CMK (cell line): Measurements from ENCODE around the gene APOF.
A peak's percentile ranks its signal among the peaks of the same experiment; 100 is the strongest.
"Not testable (repeated sequence)": the region's sequence is repeated elsewhere in the genome, so short reads cannot be mapped to it uniquely, and the experiment has no call there.

Experiments
- DNase-seq: peaks from one replicate; pipeline ENCODE4 v3.0.0-alpha.2; 2010; ENCODE audit warnings: low read depth

APOF gene

DNA sequence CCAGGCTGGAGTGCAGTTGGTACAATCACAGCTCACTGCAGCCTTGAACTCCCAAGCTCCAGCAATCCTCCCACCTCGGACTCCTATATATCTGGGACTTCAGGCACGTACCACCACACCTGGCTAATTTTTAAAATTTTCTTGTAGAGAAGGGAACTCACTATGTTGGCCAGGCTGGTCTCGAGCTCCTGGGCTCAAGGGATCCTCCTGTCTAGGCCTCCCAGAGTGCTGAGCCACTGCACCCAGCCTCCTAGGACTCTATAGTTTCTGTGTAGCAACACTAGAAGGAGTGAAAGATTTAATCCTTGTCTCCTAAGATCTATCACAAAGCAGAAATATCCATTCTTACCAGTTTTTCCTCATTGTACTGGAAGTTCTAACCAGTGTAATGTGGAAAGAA lies 4.3 kb upstream of the APOF start:
- no peak for DNase-seq

GRCh38 chr12:56361487-56362129 lies 1.0 kb downstream of the APOF start:
- DNase-seq: no peak

DNA sequence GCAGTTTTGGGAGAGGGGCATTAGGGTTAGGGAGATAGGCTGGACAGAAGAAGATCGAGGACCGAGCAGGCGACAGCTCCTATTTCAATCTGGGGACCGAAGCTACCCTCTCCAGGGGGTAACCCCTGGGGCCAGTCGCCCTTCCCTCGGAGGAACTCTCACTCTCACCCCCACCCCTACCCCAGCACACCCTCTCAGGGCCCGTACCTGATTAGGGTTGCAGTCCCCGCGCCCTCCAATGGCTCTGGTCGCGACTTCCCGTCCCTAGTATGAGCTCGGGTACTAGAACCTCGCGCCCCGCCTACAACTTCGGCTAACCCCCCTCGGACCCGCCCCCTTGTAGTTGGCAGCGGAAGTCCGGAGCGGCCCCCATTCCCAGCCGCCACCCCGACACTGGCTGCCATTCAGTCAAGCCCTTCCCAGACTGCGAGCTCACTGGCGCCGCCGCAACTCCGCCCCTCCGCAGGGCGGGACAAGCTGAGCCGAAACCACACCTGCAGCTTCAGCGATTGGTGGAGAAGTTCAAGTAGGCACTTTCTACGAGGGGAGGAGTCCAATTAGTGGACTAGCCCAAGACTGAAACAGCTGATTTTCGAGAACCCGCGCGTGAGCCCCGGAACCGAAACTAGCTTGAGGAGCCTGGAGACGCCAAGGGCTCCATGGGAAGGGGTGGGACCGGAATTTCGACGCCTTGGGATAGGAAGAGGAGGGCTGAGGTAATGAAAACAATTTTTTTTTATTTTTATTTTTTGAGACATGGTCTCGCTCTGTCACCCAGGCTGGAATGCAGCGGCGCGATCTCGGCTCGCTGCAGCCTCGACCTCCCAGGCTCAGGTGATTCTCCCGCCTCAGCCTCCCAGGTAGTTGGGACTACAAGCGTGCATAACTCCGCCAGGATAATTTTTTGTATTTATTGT lies 2.5 kb downstream of the APOF start, which contains the start of gene STAT2:
TSS of gene STAT2 (minus strand) at position 257 of the 917 bp plus-strand sequence. CDS start 3,536 bp downstream, outside the sequence.
- DNase-seq: peak; percentile 98

GRCh38 chr12:56358836-56359532 lies 3.7 kb downstream of the APOF start:
- no peak for DNase-seq

DNA sequence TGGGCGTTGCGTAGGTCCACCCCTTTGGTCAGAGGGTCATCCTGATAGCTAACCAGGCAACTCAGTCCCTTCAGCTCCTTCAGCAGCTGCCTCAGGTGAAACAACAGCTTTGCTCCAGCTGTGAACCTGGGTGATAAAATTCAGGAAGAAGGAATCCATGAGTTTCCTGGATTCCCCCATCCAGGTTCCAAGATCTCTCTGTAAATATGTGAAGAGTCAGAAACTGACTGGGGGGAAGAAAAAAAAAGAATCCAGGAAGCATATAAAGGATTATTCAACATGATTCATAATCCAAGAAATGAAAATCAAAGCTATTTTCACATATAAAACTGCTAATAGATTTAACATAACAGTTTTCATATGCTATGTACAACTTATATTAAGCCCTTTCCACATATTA lies 11.3 kb downstream of the APOF start:
- no peak for DNase-seq

GRCh38 chr12:56350662-56351061 lies 12.0 kb downstream of the APOF start:
- DNase-seq: no peak

DNA sequence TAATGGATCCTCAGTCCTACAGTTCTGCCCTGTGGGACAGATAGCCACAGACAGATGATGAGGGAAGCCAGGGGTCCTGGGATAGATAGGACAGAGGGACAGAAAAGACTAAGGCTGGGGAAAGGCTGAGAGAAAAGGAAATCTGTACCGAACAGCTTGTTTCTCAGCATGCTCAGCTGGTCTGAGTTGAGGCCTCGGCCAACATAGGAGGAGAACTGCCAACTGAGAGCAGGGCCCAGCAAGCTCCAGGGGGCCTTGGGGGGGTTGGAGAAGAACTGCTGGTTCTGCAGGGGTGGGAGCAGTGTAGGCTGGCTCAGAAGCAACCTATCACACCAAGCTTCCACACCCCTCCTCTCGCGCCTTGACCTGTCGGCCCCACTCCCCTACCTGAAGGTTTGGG lies 13.9 kb downstream of the APOF start:
- DNase-seq: no peak

GRCh38 chr12:56347255-56347654 lies 15.4 kb downstream of the APOF start:
- not testable (repeated sequence) for DNase-seq

GRCh38 chr12:56346675-56347074 lies 16.0 kb downstream of the APOF start:
- DNase-seq: no peak

- DNase-seq: not testable (repeated sequence)
These were observed 20.4 kb downstream of the APOF start for GRCh38 chr12:56342290-56342689.

DNA sequence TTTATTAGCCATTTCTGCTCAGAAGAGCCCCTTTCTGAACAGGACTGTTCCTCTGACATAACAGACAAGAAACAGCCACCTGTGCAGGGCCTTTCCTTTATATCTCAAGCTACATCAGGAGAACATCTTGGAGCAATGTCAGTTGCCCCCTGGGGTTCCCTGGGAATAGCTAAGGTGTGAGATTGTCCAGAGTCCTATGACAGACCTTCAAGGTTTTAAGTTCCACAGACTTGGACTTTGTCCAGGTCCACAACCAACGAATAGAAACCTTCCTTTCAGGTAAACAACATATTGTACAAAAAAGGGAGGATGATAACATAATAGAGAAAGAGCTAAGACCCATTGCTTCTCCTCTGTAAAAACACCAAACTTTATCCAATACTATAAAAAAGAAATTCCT lies 21.0 kb downstream of the APOF start:
- no peak for DNase-seq

DNA sequence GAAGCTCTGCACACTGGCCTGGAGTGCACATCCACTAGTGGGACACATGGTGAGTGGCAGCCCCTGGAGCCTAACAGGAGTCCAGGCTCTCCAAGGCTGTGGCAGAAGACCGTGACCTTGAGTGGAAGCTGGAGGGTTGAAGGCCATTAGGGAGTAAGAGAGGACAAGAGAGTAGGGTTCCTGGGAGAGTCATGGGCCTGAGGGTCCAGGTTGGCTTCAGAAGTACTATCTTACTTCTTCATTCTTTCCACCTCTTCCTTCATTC lies 23.6 kb downstream of the APOF start:
- DNase-seq: no peak

DNA sequence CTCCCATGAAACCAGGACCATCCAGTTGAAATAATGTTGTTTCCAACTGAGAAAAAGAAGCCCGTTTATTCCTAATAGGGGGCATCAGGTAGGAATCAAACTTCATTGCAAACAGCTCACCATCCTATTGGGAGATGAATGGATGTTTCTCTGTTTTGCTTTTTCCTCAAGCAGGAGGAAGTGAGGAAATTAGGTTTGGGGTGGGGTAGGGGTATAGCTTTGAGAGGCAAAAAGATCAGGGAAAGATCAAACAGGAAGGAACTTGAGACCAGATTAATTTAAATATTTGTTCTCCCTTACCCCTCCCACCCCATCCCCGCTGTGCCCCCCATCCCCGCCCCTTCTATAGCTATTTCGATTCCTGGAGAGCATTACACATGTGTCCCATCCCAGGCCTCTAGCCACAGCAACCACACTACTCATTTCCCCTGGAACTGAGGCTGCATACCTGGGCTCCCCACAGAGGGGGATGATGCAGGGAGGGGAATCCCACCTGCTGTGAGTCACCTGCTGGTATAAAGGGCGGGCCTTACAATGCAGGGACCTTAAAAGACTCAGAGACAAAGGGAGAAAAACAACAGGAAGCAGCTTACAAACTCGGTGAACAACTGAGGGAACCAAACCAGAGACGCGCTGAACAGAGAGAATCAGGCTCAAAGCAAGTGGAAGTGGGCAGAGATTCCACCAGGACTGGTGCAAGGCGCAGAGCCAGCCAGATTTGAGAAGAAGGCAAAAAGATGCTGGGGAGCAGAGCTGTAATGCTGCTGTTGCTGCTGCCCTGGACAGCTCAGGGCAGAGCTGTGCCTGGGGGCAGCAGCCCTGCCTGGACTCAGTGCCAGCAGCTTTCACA lies 24.1 kb downstream of the APOF start, which contains the start of gene IL23A:
TSS of gene IL23A (plus strand) at position 577 of the 850 bp plus-strand sequence. CDS start at position 738, 161 bp downstream.
- no peak for DNase-seq

DNA sequence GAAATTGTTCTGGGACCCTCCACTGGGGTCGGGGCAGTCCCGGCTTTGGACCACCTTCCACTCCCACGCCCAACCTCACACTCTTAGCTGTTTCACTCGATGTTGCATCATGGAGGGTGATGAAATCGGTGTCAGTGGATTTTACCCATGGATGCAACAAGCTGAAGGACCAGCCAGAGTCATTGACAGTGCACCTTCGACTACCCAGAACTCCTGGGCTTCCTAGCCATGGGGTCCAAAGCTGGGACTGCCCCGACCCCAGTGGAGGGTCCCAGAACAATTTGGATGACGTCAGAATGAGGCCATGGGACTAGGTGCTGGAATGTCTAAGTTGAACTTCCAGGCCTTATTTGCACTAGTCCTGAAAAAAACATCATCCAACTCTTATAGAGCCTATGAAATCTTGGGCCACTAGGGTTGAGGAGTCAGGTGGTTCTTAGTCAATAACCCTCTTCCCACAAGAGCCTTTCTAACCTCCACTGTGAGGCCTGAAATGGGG lies 24.9 kb downstream of the APOF start:
- DNase-seq: no peak

DNA sequence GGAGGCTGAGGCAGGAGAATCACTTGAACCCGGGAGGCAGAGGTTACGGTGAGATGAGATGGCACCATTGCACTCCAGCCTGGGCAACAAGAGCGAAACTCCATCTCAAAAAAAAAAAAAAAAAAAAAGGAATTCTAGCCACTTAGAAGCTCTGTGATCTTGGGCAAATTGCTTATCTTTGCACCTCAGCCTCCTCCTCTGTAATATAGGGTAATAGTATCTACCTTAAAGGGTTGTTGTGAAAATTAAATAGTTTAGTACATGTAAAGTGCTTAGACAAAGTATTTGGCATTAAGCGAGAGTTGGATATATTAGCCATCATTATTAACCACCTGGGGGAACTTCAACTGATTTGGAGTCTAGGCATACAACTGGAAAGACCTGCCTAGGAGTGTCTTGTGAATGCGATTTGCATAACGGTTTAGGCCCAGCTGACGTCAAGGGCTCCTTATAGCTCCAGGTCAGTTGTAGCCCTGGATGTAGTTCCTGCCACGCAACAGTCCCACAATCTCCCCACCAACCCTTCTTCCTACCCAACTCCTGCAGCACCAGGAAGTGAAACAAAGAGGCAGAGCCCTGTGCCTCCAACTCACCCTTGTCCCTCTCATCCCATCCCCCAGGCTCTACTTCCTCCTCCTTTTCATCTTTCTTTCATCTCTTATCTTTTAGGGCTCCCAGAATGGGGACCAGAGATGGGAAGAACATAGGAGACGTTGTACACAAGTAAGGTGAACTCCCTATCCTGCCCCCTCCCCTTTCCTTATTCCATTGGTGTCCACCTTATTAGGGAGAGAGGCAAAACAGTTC lies 26.1 kb downstream of the APOF start:
- no peak for DNase-seq

DNA sequence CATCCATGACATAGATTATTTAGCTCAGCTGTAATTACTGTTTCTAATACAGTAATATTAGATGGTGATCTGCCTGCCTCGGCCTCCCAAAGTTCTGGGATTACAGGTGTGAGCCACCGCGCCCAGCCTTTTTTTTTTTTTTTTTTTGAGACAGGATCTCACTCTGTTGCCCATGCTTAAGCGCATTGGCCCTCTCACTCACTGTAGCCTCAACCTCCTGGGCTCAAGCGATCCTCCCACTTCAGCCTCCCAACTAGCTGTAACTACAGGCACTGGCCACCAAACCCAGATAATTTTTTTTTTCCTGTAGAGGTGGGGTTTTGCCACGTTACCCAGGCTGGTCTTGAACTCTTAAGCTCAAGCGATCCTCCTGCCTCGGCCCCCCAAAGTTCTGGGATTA lies 27.1 kb downstream of the APOF start:
- not testable (repeated sequence) for DNase-seq

DNA sequence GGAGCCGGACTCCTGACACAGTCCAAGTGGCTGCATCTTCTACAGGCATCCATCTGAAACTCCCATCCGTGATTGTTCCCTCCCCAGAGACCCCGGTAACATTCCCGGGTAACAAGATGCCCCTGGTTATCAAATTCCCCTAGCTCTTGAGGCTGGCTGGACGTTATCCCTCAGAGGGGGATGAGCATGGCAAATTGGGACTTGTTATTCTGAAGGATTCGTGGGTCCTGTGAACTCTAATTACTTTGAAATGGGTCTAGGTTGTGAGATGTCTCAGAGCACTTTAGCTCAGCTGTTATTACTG lies 28.2 kb downstream of the APOF start:
- DNase-seq: no peak

DNA sequence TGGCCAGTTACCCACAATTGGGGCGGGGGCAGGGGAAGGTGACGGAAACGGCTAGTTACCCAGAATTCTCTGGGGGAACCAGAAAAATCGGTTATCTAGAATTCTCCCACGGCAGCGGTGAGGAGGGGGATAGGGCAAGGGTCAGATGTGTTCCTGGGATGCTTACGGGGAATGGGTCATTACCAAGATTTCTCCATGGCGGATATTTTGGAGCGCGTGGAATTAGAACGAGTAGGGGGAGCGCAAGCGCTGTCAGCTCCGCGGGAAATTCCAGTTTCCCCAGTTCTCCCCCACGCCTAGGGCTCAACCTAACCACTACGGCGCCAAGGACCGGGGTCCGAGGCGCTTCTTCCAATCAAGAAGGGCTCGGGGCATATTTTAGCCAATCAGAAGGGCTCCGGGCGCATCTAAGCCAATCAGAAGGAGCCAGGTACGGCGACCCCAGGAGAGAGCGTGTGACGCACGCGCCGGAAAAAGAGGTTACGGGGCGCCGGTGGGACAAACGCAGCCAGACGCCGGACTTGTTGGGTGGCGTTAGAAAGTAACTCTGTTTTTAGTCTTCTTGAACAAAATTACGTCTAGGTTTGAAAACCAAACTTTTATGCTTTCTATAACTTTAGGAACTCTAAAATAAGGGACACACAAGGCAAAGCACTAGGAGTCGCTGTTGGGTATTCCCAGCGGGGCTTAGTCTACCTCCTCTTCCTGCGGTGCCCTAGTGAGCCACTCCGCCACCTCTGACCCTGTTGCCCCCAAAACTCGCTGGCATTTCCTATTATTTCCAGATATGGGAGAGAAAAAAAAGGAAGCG lies 28.8 kb downstream of the APOF start, which contains the start of gene PAN2:
TSS of gene PAN2 (minus strand) at position 322 of the 811 bp plus-strand sequence. CDS start 906 bp downstream, outside the sequence.
- DNase-seq: peak; percentile 94

GRCh38 chr12:56333197-56333678 lies 29.4 kb downstream of the APOF start:
- DNase-seq: peak; percentile 51
